IMR-90 (cell line): ENCODE measurements around the gene SLC44A1. TPM values are rescaled to one million over a fixed set of nuclear protein-coding genes. Genes with fewer than 3 reads are reported as not detected.

ENCODE experiments used
- ATAC-seq: fragments of 200-7000 bp; cut with Tn5 transposase; 2 replicates; pipeline ENCODE4 v1.9.1; 2020; ENCODE audit warnings: low read depth, mild to moderate bottlenecking, moderate library complexity
- BruUV-seq: library from RNA; stranded (reverse); fragments of 400-500 nt; replicated peaks from 2 replicates; lab custom pipeline; 2021; lab: Mats Ljungman, UMichigan
- CTCF ChIA-PET: fragments of 300-600 bp; formaldehyde crosslinking; extraction: SDS; loops from one replicate; lab custom pipeline; 2021; ENCODE audit warnings: antibody characterized with exemption; lab: Yijun Ruan, JAX
- POLR2A ChIA-PET: fragments of 300-600 bp; sonication (Branson Sonifier 250); formaldehyde crosslinking; loops from one replicate; lab custom pipeline; 2022; ENCODE audit warnings: antibody characterized with exemption; ENCODE audit not compliant: unreplicated experiment; lab: Charles Lee
- DNase-seq: peaks from one replicate; pipeline ENCODE4 v3.0.0; 2013
- H2AFZ ChIP-seq: replicated peaks from 2 replicates; pipeline ENCODE3; 2013; ENCODE audit warnings: low read length, mild to moderate bottlenecking; ENCODE audit not compliant: poor library complexity
- H2AK5ac ChIP-seq: 2 replicates; pipeline ENCODE4 v1.6.1; 2013; ENCODE audit warnings: low read depth, low read length, inconsistent platforms
- H2AK9ac ChIP-seq: replicated peaks from 2 replicates; pipeline ENCODE3; 2013; ENCODE audit warnings: mild to moderate bottlenecking, low read depth, low read length, moderate library complexity; ENCODE audit not compliant: poor library complexity
- H2BK120ac ChIP-seq: 2 replicates; pipeline ENCODE4 v1.6.1; 2013; ENCODE audit warnings: low read depth, low read length, inconsistent platforms
- H2BK15ac ChIP-seq: 3 replicates; pipeline ENCODE4 v1.6.1; 2013; ENCODE audit warnings: low read depth, low read length, inconsistent platforms
- H2BK20ac ChIP-seq: 2 replicates; pipeline ENCODE4 v1.6.1; 2013; ENCODE audit warnings: low read depth, mild to moderate bottlenecking, inconsistent platforms, low read length, moderate library complexity
- H2BK5ac ChIP-seq: 2 replicates; pipeline ENCODE4 v1.6.1; 2013; ENCODE audit warnings: mild to moderate bottlenecking, low read depth, low read length, inconsistent platforms; ENCODE audit not compliant: poor library complexity, severe bottlenecking
- H3K14ac ChIP-seq: replicated peaks from 2 replicates; pipeline ENCODE4 v1.6.1; 2013; ENCODE audit warnings: low read depth, low read length, inconsistent platforms
- H3K18ac ChIP-seq: 2 replicates; pipeline ENCODE4 v1.6.1; 2013; ENCODE audit warnings: low read depth, low read length, control low read depth
- H3K23ac ChIP-seq: 2 replicates; pipeline ENCODE4 v1.6.1; 2013; ENCODE audit warnings: low read depth, low read length, inconsistent platforms
- H3K27ac ChIP-seq: 2 replicates; pipeline ENCODE4 v1.5.1; 2013; ENCODE audit warnings: mild to moderate bottlenecking, control low read depth, low read length; ENCODE audit not compliant: insufficient read depth
- H3K27me3 ChIP-seq: 2 replicates; pipeline ENCODE4 v1.6.1; 2013; ENCODE audit warnings: low read length; ENCODE audit not compliant: control insufficient read depth, insufficient read depth
- H3K36me3 ChIP-seq: 2 replicates; pipeline ENCODE4 v1.6.1; 2013; ENCODE audit warnings: low read length, mixed read lengths; ENCODE audit not compliant: control insufficient read depth, insufficient read depth
- H3K4ac ChIP-seq: 2 replicates; pipeline ENCODE4 v1.6.1; 2013; ENCODE audit warnings: low read depth, low read length, inconsistent platforms
- H3K4me1 ChIP-seq: 2 replicates; pipeline ENCODE4 v1.6.1; 2013; ENCODE audit warnings: low read length, mixed read lengths; ENCODE audit not compliant: control insufficient read depth, insufficient read depth
- H3K4me2 ChIP-seq: 2 replicates; pipeline ENCODE4 v1.6.1; 2013; ENCODE audit warnings: low read depth, mild to moderate bottlenecking, control low read depth, low read length, moderate library complexity
- H3K4me3 ChIP-seq: 2 replicates; pipeline ENCODE4 v1.5.1; 2013; ENCODE audit warnings: low read depth, mild to moderate bottlenecking, control low read depth, low read length, moderate library complexity; ENCODE audit not compliant: insufficient read depth
- H3K56ac ChIP-seq: 2 replicates; pipeline ENCODE4 v1.6.1; 2013; ENCODE audit warnings: low read length, inconsistent platforms; ENCODE audit not compliant: insufficient read depth; ENCODE audit errors: extremely low read depth
- H3K79me1 ChIP-seq, 2 experiments: 2 replicates each; pipeline ENCODE4 v1.6.1; 2013; ENCODE audit warnings: low read length in 2 of 2, inconsistent platforms in 1 of 2, low read depth in 1 of 2
- H3K9ac ChIP-seq: 2 replicates; pipeline ENCODE4 v1.6.1; 2013; ENCODE audit warnings: low read depth, low read length, control low read depth
- H3K9me1 ChIP-seq: 2 replicates; pipeline ENCODE4 v1.6.1; 2013; ENCODE audit warnings: low read length, inconsistent platforms; ENCODE audit not compliant: insufficient read depth
- H3K9me3 ChIP-seq: 2 replicates; pipeline ENCODE4 v1.6.1; 2013; ENCODE audit warnings: low read length; ENCODE audit not compliant: control insufficient read depth, insufficient read depth
- H4K20me1 ChIP-seq: 2 replicates; pipeline ENCODE4 v1.6.1; 2013; ENCODE audit warnings: low read length, inconsistent platforms; ENCODE audit not compliant: insufficient read depth
- H4K5ac ChIP-seq: 2 replicates; pipeline ENCODE4 v1.6.1; 2013; ENCODE audit warnings: mild to moderate bottlenecking, low read depth, low read length, control low read depth
- H4K8ac ChIP-seq, 2 experiments: 2 replicates each; pipeline ENCODE4 v1.6.1; 2013; ENCODE audit warnings: low read depth in 2 of 2, low read length in 2 of 2, control low read depth in 1 of 2, inconsistent platforms in 1 of 2
- H4K91ac ChIP-seq: 2 replicates; pipeline ENCODE4 v1.6.1; 2013; ENCODE audit warnings: low read depth, low read length, inconsistent platforms; ENCODE audit not compliant: insufficient read depth
- FOS ChIP-seq: fragments of 150-350 bp; IDR thresholded peaks from 2 replicates; pipeline ENCODE4 v1.6.1; 2016; ENCODE audit warnings: low read depth, low read length
- MAZ ChIP-seq: IDR thresholded peaks from 2 replicates; pipeline ENCODE4 v1.6.1; 2012; ENCODE audit warnings: low read depth, mild to moderate bottlenecking, low read length, improper control_type of control experiment, moderate library complexity, borderline replicate concordance
- NFE2L2 ChIP-seq: fragments of 150-350 bp; IDR thresholded peaks from 2 replicates; pipeline ENCODE4 v1.6.1; 2016; ENCODE audit warnings: low read depth, mild to moderate bottlenecking, low read length
- WGBS, 2 experiments: methylation state at CpG; one replicate each; pipeline versions ENCODE4 v1.1.5 to v1.1.7; 2013; ENCODE audit warnings: missing lambda C conversion rate in 2 of 2; ENCODE audit not compliant: insufficient read length in 1 of 2; ENCODE audit errors: extremely low coverage in 2 of 2; 5-methylcytosine and 5-hydroxymethylcytosine counted together
- dilution Hi-C: fragments of 300-500 bp; cut with HindIII; formaldehyde crosslinking; loops from one replicate; pipeline ENCODE4 v1.14.3; 2018; ENCODE audit warnings: low sequenced_read_pairs; ENCODE audit not compliant: unreplicated experiment
- in situ Hi-C: fragments of 300-500 bp; cut with MboI; formaldehyde crosslinking; loops from 3 replicates; pipeline ENCODE4 v1.14.3; 2019; ENCODE audit warnings: low sequenced_read_pairs, inconsistent platforms, mixed read lengths
- intact Hi-C: fragments of 100-400 bp; cut with micrococcal nuclease; formaldehyde crosslinking; loops from 2 replicates; pipeline ENCODE4 v1.10.0; 2022
- polyA plus RNA-seq, 3 experiments: library from polyadenylated mRNA; depleted of rRNA; stranded (reverse); fragments of >200 nt; gene quantifications; 2 replicates each; pipeline ENCODE4 v1.2.3, GENCODE V29; 2012; ENCODE audit warnings: low replicate concordance in 1 of 3
- total RNA-seq: library from RNA; depleted of rRNA; stranded (reverse); fragments of >200 nt; gene quantifications from 2 replicates; pipeline ENCODE4 v1.2.3, GENCODE V29; 2012
- TF ChIP-seq, protein P1 (sequence below): conservative IDR thresholded peaks from 2 replicates; pipeline ENCODE4 v1.5.1; 2012; ENCODE audit warnings: mild to moderate bottlenecking, low read depth, low read length, improper control_type of control experiment
- TF ChIP-seq, protein P2 (sequence below): fragments of 150-350 bp; IDR thresholded peaks from 2 replicates; pipeline ENCODE4 v1.6.1; 2017; ENCODE audit warnings: mild to moderate bottlenecking, antibody characterized with exemption, low read length, low read depth

SLC44A1 gene
- total and polyA plus RNA-seq, 2 of the 4 experiments (the other 2 are of a cell fraction), result 5.2 to 21.7 TPM

DNA sequence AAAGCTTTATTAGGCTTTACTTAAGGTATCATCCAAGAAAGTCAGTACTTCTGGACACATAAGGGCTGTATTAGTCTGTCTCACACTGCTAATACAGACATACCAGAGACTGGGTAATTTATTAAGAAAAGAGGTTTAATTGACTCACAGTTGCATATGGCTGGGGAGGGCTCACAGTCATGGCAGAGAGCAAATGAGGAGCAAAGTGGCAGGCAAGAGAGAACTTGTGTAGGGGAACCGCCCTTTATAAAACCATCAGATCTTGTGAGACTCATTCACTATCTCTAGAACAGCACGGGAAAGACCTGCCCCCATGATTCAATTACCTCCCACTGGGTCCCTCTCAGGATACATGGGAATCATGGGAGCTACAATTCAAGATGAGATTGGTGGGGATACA, 49.2 kb upstream of the SLC44A1 start:
- Histone ChIP-seq H3K9me1 (no peaks in the 10 kb centered on the region), H2AFZ (no peak overlapping the region)
- CTCF ChIA-PET, result interaction anchor here (1.3 kb wide), 1 partner anchor 27 kb away, joined by 3 read pairs; no protein-coding TSS in a partner anchor

More for the DNA sequence above, 49.2 kb upstream of the SLC44A1 start:
- Histone ChIP-seq H2BK15ac (no peak overlapping the region), H3K4me2 (no peak overlapping the region), H3K56ac (no peak overlapping the region), H3K23ac (no peak overlapping the region), H2AK5ac (no peak overlapping the region), H3K36me3 (no peaks in the 10 kb centered on the region), H2BK120ac (no peak overlapping the region), H3K27ac (no peak overlapping the region), H4K91ac (no peak overlapping the region), H4K20me1 (no peaks in the 10 kb centered on the region), H2BK5ac (no peak overlapping the region), H3K27me3 (peaks cover 1% of the 10 kb centered on the region), H3K9me3 (no peaks in the 10 kb centered on the region), H3K18ac (no peak overlapping the region), H3K4me1 (no peaks in the 10 kb centered on the region), H3K14ac (no peak overlapping the region), H3K79me1 (no peaks in the 10 kb centered on the region), H4K8ac (no peak overlapping the region), H2BK20ac (no peak overlapping the region), H4K5ac (no peak overlapping the region), H3K4ac (no peak overlapping the region), H2AK9ac (no peak overlapping the region), H3K4me3 (no peak overlapping the region), H3K9ac (no peak overlapping the region)
- in situ Hi-C loops, result no loop called here
- TF ChIP-seq, protein P1, sequence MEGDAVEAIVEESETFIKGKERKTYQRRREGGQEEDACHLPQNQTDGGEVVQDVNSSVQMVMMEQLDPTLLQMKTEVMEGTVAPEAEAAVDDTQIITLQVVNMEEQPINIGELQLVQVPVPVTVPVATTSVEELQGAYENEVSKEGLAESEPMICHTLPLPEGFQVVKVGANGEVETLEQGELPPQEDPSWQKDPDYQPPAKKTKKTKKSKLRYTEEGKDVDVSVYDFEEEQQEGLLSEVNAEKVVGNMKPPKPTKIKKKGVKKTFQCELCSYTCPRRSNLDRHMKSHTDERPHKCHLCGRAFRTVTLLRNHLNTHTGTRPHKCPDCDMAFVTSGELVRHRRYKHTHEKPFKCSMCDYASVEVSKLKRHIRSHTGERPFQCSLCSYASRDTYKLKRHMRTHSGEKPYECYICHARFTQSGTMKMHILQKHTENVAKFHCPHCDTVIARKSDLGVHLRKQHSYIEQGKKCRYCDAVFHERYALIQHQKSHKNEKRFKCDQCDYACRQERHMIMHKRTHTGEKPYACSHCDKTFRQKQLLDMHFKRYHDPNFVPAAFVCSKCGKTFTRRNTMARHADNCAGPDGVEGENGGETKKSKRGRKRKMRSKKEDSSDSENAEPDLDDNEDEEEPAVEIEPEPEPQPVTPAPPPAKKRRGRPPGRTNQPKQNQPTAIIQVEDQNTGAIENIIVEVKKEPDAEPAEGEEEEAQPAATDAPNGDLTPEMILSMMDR, result no peak
- TF ChIP-seq MAZ (no peak), NFE2L2 (no peak), FOS (no peak)
- TF ChIP-seq, protein P2, sequence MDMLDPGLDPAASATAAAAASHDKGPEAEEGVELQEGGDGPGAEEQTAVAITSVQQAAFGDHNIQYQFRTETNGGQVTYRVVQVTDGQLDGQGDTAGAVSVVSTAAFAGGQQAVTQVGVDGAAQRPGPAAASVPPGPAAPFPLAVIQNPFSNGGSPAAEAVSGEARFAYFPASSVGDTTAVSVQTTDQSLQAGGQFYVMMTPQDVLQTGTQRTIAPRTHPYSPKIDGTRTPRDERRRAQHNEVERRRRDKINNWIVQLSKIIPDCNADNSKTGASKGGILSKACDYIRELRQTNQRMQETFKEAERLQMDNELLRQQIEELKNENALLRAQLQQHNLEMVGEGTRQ, result no peak
- dilution Hi-C loops, result no loop called here
- ATAC-seq (no peak), DNase-seq (no peak)
- BruUV-seq, result no TSS peak
- intact Hi-C loops, result no loop called here
- POLR2A ChIA-PET, result no interaction called here
- WGBS, 2 experiments, result no CpG with 5 or more reads among the region's 2 CpGs
